NCI-H1417 treated with DMSO at 0.1 percent for 48 hours (cell line): ENCODE data around the gene ZDHHC7.

ENCODE experiments used
- DNase-seq: peaks from one replicate; lab custom pipeline; 2025; lab: John Stamatoyannopoulos, UW

ZDHHC7 gene

DNA sequence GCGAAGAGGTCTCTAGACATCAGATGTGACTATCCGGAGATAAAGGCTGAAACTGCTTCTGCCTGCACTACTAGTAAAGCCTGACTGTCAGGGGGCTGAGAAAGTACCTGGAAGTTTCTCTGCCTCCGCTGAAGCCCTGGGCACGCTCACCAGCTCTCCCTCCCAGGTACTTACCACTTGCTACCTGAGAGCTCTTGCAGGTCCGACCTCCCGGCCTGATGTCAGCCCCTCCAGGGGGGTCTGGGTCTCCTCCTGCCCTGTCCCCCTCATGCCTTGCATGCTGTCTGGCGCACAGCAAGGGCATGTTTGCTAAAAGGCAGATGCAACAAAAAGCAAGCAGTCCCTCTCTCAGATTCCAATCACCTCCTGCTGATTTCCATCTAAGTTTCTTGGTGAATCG is 17.4 kb downstream of the ZDHHC7 start:
- DNase-seq = no peak

DNA sequence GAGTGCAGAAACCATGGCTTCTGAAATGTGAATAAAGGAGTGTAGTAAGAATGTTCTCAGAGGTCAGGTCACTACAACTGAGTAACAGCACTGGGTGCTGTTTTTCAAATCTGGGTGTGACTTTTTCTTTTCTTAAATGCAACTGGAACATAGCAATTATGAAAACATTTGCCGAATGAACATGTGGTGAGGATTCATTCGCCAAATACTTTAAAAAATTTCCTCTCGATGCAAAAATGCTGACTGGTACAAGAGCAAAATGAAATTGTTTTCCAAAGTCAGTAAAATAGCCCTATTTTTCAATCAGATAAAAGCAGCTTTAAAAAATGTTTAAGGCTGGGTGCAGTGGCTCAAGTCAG is 18.6 kb downstream of the ZDHHC7 start:
- DNase-seq = no peak

DNA sequence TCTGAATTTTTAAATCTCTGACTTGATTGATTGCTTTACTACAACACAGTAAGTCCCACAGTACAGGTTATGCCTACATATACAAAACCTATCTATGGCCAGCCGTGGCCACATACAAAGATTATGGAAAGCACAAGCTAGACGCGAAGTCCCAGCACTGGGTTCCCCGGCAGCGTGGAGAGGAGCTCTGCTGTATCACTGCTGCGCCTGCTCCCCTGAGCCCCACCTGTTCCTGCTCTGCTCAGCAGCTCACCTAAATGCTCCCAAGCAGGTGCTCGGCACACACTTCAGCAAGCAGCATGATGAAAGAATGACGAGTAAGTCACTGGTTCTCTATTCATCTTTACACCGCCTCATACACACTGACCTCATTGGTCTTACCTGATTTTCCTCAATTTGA is 20.6 kb downstream of the ZDHHC7 start:
- no peak for DNase-seq

DNA sequence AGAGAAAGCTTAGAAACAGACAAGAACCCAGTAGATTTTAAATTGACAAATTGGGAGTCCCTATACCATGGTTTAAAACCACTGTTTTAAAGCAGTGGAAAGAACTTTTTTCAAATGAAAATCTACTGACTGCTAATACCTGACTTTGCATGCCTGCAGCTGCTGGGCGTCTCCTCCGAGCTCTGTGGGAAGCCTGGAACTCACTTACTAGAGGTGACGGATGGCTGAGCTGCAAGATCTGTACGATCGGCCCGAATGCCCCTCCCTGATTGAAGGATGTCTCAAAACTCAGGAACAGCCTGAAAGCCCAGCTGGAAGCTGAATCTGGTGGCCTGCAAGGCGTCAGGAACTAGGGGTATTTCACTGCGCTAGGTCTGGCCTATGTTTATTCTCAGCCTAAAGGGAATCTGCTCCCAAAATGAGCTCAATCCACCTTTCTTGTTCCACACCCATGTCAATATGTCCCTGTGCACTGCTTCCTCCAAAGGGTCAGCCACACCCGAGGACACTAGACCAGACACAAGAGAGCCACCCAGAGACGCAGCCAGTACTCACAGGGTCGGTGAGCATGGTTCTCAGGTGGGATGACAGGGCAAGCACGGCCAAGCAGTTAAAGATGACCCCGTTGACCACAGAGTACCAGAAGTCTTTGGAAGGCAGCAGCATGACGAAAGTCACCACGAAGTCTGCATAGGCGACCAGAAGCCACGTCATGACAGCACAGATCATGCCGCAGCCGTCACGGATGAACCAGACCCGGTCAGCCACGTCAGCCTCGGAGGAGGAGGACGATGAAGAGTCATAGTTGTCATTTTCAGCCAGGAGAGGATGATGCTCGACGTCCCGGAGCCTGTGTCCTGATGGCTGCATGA is 21.4 kb downstream of the ZDHHC7 start:
- DNase-seq = no peak

DNA sequence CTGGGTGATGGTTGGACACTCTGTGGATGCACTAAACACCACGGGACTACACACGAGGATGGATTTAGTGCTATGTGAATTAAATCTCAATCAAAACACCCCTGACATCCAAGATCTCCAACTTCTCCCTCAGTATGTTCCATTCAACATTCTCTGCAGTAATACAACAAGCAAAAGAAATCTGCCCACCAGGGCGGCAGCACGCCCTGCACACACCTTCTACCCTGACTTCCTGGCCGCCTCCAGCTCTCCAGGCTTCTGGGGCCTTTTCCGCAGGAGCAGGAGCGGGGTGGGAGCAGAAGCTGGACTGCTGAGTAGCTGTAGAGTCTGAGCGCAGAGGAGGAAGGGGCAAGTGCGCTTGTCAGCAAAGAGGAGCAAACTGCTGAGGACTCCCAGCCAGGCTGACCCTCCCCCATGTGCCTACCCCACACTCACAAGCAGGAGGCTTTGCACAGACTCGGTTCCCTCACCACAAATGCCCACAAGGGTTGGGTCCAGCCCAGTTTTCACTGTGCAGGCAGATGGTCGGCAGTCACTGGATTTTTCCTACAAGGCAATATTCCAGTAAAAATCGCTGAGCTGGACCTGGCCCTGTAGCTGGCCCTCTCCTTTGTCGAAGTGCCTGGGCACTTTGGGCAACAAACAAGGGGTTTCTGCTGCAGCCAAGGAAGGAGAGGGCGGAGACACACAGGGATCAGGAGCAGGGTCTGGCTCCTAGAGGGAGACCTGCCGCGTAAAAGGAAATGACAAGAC is 22.8 kb downstream of the ZDHHC7 start:
- no peak for DNase-seq

DNA sequence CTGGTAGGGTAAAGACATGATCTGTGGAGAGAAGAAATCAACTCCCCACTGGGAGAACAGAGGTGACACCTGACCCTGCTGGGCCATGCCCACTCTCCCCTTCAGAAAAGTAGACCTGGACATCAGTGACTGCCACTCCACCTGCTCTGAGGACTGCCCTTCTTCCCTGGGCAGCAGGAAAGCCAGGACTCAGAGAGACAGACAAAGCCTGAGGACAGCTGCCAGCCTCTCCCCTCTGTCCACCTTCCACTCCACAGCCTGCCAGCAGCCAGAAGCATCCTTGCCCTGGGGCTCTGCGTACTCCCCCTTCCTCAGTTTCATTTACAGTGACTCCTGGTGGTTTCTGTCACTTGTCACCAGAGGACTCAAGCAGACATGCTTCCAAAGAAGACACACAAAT is 24.5 kb downstream of the ZDHHC7 start:
- DNase-seq = no peak

DNA sequence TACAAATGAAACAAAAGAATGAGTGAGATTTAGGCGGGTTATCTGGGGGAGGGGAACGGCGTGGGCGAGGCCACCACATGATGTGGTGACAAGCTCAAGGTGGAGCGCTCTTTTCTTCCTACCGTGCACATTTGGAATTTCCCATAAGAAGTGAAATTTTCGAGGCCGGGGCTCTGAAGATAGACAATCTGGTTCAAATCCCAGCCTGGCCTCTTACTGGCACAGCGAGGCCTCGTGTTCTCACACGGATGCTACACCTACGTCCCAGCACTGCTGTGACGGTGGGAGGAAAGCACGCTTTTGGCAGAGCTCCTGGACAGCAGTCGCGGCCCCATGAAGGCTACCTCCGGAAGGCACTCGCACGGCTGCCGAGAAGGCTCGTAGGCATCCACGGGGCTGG is 25.2 kb downstream of the ZDHHC7 start:
- DNase-seq = no peak

DNA sequence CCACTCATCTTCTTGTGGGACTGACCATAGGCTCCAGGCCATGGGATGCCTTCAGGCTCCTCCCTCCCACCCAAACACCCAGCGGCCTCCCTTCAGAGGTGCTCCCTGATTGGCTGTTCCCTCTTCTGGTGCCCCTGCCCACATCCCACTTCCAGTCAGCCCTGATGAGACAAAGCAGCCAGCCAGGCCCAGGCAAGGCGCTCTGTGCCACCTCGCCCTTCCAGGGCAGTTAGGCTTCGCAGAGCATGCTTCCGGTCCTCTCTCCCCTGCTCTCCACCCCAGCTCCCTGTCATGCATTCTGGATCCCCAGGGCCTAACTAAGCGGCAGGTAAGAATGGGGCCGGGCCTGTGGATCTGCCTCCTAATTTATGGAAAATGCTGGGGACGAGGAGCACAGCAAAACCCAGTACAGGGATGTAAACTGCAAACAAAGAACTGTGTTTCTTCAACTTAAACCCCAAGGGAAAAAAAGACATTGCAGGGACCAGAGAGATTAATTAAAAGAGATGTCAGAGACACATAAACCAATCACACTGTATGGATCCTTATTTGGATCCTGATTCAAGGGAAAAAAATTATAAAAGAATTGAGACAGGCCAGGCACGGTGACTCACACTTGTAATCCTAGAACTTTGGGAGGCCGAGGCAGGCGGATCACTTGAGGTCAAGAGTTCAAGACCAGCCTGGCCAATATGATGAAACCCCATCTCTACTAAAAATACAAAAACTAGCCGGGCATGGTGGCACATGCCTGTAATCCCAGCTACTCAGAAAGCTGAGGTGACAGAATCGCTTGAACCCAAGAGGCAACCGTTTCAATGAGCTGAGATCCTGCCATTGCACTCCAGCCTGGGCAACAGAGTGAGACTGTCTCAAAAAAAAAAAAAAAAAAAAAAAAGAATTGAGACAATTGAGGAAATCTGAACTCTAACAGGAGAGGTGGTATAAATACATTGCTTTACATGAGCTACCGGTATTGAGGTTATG is 26.0 kb downstream of the ZDHHC7 start:
- DNase-seq = no peak

DNA sequence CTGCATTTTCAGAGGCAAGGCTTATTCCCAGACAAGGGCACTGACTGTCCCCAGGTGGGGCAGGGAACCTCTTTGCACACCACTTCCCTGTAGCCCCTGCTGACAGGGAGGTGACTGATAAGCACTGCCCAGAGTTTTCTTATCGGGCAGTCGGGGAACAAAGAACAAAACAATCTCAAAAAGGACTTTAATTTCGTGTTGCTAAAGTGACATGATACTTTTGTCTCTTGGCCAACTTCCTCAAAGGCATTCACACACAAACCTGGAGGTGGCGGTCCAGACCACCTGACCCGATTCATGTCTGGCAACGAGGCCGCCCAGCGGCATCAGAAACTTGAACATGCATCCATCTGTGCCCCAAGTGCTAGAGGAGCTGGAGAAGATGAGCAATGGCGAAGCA is 28.9 kb downstream of the ZDHHC7 start:
- no peak for DNase-seq

DNA sequence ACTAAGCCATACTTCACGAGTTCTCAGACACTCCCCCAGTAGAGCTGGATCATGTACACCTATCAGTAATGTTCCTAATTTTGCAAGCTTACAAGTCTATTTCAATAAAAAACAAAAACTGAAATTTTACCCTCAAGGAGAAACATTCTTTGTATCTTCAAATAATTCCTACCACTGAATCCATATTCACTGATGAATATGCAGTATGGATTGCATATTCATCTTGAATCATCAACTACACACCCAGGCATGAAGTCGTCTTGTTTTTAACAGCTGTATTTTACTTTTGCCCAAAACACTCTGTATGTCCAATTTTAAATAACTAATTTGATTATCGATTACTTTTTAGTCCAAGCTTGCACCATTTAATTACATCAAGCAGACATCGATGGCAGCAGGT is 31.8 kb downstream of the ZDHHC7 start:
- DNase-seq = no peak

DNA sequence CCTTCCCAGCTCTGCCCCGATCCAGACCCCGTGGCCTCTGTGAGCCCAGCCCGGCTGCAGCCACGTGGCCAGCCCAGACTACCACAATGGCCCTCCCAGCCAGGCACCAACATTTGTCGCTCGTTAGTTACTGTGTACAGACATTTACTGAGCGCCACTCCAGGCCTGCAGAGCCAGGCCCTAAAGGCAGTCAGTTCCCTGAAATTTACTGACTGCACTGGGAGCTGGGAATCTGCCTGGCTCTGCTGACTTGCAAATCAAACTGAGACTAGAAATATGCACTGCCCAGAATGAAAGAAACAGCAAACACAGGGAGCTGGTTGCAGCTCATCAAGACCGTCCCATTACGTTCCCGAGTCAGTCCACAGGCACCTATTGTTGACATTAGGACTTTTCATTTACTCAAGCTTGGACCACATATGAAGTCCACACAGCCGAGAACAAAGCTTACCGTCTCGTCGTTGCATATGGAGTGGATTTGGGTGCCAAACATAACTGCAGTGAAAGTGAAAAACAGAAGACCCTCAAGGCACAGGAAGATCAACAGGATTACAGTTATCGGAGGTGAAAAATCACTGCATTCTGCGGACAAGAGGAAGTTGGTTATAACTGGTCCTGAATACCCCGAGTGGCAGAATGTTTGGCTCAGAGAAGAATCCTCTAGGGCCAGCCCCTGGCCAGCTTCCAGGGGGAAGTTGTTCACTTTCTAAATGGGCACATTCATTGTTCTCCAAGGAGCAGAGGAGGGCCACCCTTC is 34.5 kb downstream of the ZDHHC7 start:
- no peak for DNase-seq

DNA sequence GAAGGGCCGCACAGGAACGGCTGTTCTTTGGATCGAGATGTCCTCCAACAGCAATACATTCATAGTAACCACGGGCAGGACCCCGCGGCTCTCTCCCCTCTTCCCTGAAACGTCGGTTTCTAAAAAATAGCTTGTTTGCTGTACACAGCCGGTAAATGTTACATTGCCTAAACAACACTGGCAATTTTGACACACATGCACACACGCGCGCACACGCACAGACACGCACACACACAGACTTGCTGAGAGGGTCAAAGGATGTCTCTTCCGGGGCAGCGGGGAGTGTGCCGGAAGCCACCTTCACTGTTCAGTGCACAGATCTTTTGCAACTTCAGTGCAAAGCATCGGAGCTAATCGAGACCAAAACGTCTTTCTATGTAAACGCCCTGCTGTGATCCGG is 35.8 kb downstream of the ZDHHC7 start:
- DNase-seq = no peak

DNA sequence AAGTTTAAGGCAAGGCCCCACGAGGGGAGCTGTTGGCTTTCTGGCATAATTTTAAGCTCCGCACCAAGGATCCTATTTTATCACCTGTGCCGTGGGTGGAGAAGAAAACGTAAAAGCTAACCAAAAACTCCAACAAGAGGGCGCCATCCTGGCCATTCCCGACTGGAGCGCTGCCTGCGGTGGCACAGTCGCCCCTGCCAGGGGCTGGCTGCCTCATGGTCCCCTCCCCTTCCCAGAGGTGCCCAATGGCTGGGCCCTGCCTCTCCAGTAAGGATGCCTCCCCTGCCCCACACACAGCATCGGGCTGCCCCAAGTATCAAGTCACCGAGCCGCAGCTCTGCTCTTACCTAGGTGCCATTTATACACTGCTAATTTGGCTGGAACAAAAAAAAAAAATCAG is 36.3 kb downstream of the ZDHHC7 start:
- no peak for DNase-seq

DNA sequence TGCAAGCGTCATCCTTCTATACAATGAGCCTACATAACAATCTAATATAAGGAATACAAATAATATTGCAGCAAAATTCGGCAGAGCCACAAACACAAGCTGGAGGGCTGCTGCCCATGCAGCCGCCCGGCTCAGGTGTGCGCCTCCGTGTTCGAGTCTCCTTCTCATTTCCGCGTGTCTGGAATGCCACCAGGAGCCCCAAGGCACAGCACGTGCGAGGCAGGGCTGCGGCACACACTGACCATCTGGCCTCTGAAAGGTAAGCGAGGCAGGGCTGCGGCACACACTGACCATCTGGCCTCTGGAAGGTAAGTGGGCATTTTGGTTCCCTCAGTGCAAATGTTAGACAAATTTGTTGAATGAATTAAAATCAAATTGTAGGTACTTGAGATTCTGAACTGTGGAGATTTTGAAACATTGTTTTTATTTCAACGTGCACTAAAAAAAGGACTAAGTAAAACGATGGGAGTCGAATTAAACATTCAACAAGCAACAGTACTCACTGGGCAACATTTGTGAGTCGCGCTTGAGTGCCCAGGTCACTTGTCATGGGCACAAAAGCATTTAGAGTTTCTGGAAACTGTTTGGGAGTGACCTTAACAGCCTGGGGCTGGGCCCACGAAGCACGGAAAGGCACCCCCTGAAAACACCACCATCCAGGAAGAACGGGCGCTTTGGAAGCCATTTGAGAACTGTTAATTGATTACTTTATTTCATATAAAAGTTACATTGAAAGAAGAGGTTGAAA is 37.4 kb downstream of the ZDHHC7 start:
- DNase-seq = no peak

DNA sequence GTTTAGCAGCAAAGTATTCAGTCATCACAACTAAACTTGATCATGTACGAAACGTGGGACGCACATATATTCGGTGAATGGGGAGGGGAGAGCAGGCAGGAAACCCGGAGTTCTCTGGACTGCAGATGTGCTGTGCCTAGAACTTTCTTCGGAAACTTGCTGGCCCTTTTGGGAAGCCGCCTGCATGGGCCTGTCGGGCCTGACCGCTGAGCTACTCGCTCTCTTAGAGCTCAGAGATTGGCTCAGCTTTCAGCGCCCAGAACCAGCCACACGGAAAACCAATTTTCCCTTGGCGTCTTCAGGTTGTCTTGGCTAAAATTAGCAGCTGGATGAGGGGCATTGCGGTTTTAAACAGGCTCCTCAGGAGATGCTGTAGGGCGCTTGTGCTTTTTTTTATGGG is 38.1 kb downstream of the ZDHHC7 start:
- no peak for DNase-seq

DNA sequence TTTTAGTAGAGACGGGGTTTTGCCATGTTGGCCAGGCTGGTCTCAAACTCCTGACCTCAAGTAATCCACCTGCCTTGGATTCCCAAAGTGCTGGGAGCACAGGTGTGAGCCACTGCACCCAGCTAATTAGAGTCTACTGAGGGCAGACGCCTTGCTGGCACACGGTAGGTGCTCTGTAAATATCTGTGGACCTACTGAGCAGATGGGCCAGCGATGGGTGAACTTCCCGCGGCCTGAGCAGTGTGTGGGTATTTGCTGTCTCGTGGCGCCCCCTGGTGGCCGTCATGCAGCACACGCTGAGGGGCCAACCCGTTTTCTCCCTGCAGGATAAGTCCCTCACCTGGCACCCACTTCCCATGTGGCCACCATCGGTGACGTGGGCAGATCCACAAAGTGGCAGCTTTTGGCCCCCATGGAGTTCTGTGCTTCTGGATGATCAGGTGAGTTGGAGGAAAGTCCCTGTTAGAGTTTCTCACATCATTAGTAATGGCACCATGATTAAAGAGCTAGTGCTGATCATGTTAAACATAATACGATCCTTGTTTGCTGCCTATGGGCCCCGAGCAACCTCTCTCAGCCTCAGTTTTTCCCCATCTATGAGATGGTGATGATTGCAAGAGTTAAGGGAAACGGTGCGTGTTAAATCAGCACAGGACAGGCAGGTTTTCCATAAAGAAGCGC is 40.7 kb downstream of the ZDHHC7 start:
- peak; percentile 1 for DNase-seq

DNA sequence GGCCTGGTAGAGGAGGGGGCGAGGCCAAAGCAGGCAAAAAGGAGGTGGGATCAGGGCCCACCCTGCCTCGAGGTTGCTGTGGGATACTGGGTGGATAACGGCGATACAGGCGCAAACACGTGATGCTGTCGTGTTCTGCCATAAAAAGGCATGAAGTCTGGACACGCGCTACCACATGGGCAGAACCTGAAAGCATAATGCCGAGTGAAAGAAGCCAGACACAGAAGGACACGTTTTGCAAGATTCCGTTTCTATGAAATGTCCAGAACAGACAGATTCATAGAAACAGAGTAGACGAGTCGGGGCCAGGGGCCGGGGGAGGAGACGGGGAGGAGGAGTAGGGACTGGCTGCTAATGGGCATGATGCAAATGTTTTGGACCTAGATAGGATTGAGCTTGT is 43.5 kb downstream of the ZDHHC7 start:
- no peak for DNase-seq

DNA sequence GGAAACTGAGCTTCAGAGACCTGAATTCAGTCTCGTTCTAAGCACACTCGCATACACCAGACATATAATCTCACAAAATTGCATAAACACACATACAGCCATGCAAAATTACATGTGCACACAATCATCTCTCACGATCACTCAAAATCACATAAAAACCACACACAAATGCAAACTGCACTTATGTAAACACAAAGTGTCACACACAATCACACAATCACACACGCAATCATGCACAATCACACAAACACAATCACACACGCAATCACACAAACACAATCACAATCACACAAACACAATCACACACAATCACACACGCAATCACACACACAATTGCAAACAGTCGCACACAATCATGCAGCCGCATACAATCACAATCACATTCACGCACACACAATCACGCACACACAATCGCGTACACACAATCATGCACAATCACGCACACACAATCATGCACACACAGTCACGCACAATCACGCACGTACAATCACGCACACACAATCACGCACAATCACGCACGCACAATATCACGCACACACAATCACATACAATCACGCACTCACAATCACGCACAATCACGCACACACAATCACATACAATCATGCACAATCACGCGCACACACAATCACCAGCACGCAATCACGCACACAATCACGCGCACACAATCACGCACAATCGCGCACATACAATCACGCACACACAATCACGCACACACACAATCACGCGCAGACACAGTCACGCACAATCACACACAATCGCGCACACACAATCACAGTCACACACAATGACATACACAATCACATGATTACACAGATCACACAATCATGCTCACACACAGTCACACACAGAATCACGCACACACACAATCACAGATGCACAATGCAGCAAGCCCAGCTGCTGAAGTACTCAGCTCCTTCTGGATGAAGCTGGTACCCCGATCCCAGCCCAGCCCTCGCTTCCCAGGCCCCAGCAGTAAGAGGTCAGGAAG is 45.6 kb downstream of the ZDHHC7 start:
- no peak for DNase-seq
